K562 (cell line): ENCODE measurements around the gene PIK3C2B. TPM values are rescaled to one million over a fixed set of nuclear protein-coding genes. Genes with fewer than 3 reads are reported as not detected.
A peak's percentile ranks its signal among the peaks of the same experiment; 100 is the strongest.

ENCODE experiments used
- BMI1 ChIP-seq: fragments of 150-350 bp; IDR thresholded peaks from 2 replicates; pipeline ENCODE4 v1.6.1; 2014; ENCODE audit warnings: low read length
- CREB3L1 ChIP-seq: fragments of 450-650 bp; IDR thresholded peaks from 2 replicates; pipeline ENCODE4 v1.6.1; 2014; ENCODE audit warnings: low read depth, mild to moderate bottlenecking, moderate library complexity, borderline replicate concordance
- GATAD2A ChIP-seq: fragments of 450-650 bp; IDR thresholded peaks from 2 replicates; pipeline ENCODE4 v1.6.1; 2017
- KAT2B ChIP-seq: IDR thresholded peaks from one replicate; pipeline ENCODE4 v1.6.1; 2012; ENCODE audit warnings: low read depth, mild to moderate bottlenecking, control low read depth, inconsistent platforms, low read length, moderate library complexity
- KLF16 ChIP-seq: IDR thresholded peaks from 2 replicates; pipeline ENCODE4 v1.6.1; 2016; ENCODE audit warnings: antibody characterized with exemption
- LEF1 ChIP-seq: fragments of 450-650 bp; IDR thresholded peaks from 2 replicates; pipeline ENCODE4 v1.6.1; 2016; ENCODE audit warnings: mild to moderate bottlenecking
- MECOM ChIP-seq: fragments of 250-450 bp; sonication (Bioruptor Pico); IDR thresholded peaks from 2 replicates; pipeline ENCODE4 v1.8.0; 2022; ENCODE audit warnings: inconsistent platforms
- MIER1 ChIP-seq: fragments of 450-650 bp; IDR thresholded peaks from 2 replicates; pipeline ENCODE4 v1.6.1; 2016; ENCODE audit warnings: antibody characterized with exemption, mild to moderate bottlenecking, low read depth
- NEUROD1 ChIP-seq: fragments of 150-350 bp; IDR thresholded peaks from 2 replicates; pipeline ENCODE4 v1.6.1; 2014; ENCODE audit warnings: borderline replicate concordance, low read length, low read depth; ENCODE audit not compliant: partially characterized antibody
- SFPQ ChIP-seq: fragments of 200-400 bp; formaldehyde crosslinking; IDR thresholded peaks from 2 replicates; pipeline ENCODE4 v1.6.1; 2017; ENCODE audit warnings: mild to moderate bottlenecking, low read depth, low read length, moderate library complexity
- SIRT6 ChIP-seq: IDR thresholded peaks from one replicate; pipeline ENCODE4 v1.6.1; 2012; ENCODE audit warnings: low read depth, mild to moderate bottlenecking, control low read depth, inconsistent platforms, low read length, moderate library complexity
- SMC3 ChIP-seq: conservative IDR thresholded peaks from 2 replicates; pipeline ENCODE4 v1.6.1; 2011; ENCODE audit warnings: low read depth, low read length, improper control_type of control experiment; ENCODE audit not compliant: insufficient read depth
- SRSF9 ChIP-seq: fragments of 200-400 bp; formaldehyde crosslinking; IDR thresholded peaks from 2 replicates; pipeline ENCODE4 v1.6.1; 2017; ENCODE audit warnings: low read depth, low read length, borderline replicate concordance
- TCF7L2 ChIP-seq: fragments of 150-350 bp; IDR thresholded peaks from 2 replicates; pipeline ENCODE4 v1.6.1; 2016; ENCODE audit warnings: low read depth, mild to moderate bottlenecking, low read length, moderate library complexity
- ZBTB9 ChIP-seq: fragments of 450-650 bp; formaldehyde crosslinking; IDR thresholded peaks from 2 replicates; pipeline ENCODE4 v1.4.0; 2020; ENCODE audit warnings: mild to moderate bottlenecking, moderate library complexity
- ZNF79 ChIP-seq: fragments of 250-450 bp; sonication (Bioruptor Pico); IDR thresholded peaks from 2 replicates; pipeline ENCODE4 v1.4.0; 2020; ENCODE audit warnings: low read depth, mild to moderate bottlenecking, moderate library complexity
- polyA plus RNA-seq, 8 experiments: library from polyadenylated mRNA; depleted of rRNA in 4 of 8; stranded (reverse) in 5 of 8; unstranded in 3 of 8; fragments of >200 nt; fragmentation: Nextera tagmentation in 2 of 8; fragmentation: Illumina TruSeq in 1 of 8; extraction: Ambion mirVana in 2 of 8; extraction: Trizol in 1 of 8; gene quantifications; 2 replicates each; pipeline versions ENCODE4 v1.2.1 to v1.2.3, GENCODE V29; 2011 to 2014; ENCODE audit warnings: inconsistent platforms in 1 of 8, missing spikeins in 1 of 8
- total RNA-seq, 7 experiments: library from RNA; depleted of rRNA in 6 of 7; stranded (reverse); fragments of >200 nt in 6 of 7; fragmentation: Illumina TruSeq in 2 of 7; extraction: Trizol in 2 of 7; gene quantifications; 2 replicates each; pipeline versions ENCODE4 v1.2.1 to v1.2.3, GENCODE V29; 2011 to 2021; ENCODE audit warnings: low replicate concordance in 1 of 7
- TF ChIP-seq, protein P1 (sequence below): sonication (generic); formaldehyde crosslinking; IDR thresholded peaks from 2 replicates; pipeline ENCODE4 v1.8.1; 2022; ENCODE audit warnings: missing genetic modification reagents
- TF ChIP-seq, protein P2 (sequence below): fragments of 150-350 bp; conservative IDR thresholded peaks from 2 replicates; pipeline ENCODE4 v1.6.1; 2014; ENCODE audit warnings: low read length

The PIK3C2B gene
- total and polyA plus RNA-seq, 9 of the 15 experiments (the other 6 are each of a cell fraction or from before 2014, with no cell fraction given): 0.10 to 2.9 (median 0.72) TPM

- TF ChIP-seq ZBTB9 (CRISPR knock-in tag): peak; percentile 60; the same call in 1 of the 2 replicates
- no peak for TF ChIP-seq SRSF9
- no peak for TF ChIP-seq SIRT6
- TF ChIP-seq MIER1: no peak
- TF ChIP-seq, protein P1, sequence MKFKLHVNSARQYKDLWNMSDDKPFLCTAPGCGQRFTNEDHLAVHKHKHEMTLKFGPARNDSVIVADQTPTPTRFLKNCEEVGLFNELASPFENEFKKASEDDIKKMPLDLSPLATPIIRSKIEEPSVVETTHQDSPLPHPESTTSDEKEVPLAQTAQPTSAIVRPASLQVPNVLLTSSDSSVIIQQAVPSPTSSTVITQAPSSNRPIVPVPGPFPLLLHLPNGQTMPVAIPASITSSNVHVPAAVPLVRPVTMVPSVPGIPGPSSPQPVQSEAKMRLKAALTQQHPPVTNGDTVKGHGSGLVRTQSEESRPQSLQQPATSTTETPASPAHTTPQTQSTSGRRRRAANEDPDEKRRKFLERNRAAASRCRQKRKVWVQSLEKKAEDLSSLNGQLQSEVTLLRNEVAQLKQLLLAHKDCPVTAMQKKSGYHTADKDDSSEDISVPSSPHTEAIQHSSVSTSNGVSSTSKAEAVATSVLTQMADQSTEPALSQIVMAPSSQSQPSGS (CRISPR knock-in tag): no peak
- no peak for TF ChIP-seq LEF1
- TF ChIP-seq CREB3L1: no peak; the same call in 1 of the 2 replicates
- no peak for TF ChIP-seq TCF7L2
- no peak for TF ChIP-seq KAT2B
- peak; percentile 62; the same call in 1 of the 2 replicates for TF ChIP-seq KLF16
- TF ChIP-seq, protein P2, sequence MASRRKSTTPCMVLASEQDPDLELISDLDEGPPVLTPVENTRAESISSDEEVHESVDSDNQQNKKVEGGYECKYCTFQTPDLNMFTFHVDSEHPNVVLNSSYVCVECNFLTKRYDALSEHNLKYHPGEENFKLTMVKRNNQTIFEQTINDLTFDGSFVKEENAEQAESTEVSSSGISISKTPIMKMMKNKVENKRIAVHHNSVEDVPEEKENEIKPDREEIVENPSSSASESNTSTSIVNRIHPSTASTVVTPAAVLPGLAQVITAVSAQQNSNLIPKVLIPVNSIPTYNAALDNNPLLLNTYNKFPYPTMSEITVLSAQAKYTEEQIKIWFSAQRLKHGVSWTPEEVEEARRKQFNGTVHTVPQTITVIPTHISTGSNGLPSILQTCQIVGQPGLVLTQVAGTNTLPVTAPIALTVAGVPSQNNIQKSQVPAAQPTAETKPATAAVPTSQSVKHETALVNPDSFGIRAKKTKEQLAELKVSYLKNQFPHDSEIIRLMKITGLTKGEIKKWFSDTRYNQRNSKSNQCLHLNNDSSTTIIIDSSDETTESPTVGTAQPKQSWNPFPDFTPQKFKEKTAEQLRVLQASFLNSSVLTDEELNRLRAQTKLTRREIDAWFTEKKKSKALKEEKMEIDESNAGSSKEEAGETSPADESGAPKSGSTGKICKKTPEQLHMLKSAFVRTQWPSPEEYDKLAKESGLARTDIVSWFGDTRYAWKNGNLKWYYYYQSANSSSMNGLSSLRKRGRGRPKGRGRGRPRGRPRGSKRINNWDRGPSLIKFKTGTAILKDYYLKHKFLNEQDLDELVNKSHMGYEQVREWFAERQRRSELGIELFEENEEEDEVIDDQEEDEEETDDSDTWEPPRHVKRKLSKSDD: no peak
- no peak for TF ChIP-seq BMI1
- TF ChIP-seq MECOM (CRISPR knock-in tag): no peak
- peak; percentile 12; the same call in 1 of the 2 replicates for TF ChIP-seq ZNF79
- TF ChIP-seq NEUROD1: no peak
- no peak for TF ChIP-seq GATAD2A
- no peak for TF ChIP-seq SMC3
- TF ChIP-seq SFPQ: no peak
Measured at GRCh38 chr1:204465546-204466415, 28.8 kb downstream of the PIK3C2B start (continued).
